Astrocyte of the spinal cord (primary cell): ENCODE data around the gene CLNK.

Source experiments
- DNase-seq: peaks from one replicate; pipeline ENCODE4 v3.0.0; 2011; ENCODE audit warnings: low read depth, low spot score
- H3K4me3 ChIP-seq: 2 replicates; pipeline ENCODE4 v1.5.1; 2011; ENCODE audit warnings: low read depth, mild to moderate bottlenecking, low read length, moderate library complexity
- in situ Hi-C: cut with HindIII; loops from 2 replicates; pipeline ENCODE4 v1.10.0; 2017; ENCODE audit warnings: low sequenced_read_pairs
- TF ChIP-seq, protein P1 (sequence below): IDR thresholded peaks from 2 replicates; pipeline ENCODE4 v1.5.1; 2012; ENCODE audit warnings: low read depth, mild to moderate bottlenecking, low read length, inconsistent platforms

Gene CLNK

DNA sequence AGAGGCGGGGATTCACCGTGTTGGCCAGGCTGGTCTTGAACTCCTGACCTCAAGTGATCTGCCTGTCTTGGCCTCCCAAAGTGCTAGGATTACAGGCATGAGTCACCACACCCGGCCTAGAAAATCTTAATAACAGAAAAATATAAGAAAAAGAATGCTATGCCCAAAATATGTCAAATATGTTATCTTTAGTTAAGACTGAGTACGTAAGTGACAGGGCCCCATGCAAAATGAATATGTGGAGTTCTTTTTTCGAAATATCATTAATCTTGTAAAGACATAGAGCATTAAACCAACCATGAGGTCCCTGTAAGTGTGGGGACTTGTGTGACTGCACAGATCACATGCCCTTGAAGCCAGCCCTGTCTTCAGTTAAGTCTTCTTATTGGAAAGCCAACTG is 218.4 kb downstream of the CLNK start:
- in situ Hi-C loops, result no loop called here
- TF ChIP-seq, protein P1, sequence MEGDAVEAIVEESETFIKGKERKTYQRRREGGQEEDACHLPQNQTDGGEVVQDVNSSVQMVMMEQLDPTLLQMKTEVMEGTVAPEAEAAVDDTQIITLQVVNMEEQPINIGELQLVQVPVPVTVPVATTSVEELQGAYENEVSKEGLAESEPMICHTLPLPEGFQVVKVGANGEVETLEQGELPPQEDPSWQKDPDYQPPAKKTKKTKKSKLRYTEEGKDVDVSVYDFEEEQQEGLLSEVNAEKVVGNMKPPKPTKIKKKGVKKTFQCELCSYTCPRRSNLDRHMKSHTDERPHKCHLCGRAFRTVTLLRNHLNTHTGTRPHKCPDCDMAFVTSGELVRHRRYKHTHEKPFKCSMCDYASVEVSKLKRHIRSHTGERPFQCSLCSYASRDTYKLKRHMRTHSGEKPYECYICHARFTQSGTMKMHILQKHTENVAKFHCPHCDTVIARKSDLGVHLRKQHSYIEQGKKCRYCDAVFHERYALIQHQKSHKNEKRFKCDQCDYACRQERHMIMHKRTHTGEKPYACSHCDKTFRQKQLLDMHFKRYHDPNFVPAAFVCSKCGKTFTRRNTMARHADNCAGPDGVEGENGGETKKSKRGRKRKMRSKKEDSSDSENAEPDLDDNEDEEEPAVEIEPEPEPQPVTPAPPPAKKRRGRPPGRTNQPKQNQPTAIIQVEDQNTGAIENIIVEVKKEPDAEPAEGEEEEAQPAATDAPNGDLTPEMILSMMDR, result no peak
- no peak overlapping the region for H3K4me3 ChIP-seq
- DNase-seq, result no peak

DNA sequence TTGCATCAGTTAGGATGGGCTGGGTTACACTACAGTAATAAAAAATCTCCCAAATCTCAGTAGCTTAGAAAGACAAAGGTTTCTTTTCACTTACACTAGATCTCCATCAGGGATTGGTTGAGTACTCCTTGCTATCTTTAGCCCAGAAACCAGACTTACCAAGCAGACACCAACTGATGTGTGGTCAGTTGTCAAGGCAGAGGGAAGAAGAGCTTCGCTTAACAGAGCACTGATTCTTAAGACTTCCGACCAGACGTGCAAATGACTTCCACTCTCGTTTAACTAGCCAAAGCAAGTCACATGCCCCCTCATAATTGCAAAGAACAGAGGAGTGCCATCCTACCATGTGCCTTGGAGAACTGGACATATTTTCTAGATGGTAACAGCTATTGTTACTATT is 221.7 kb downstream of the CLNK start:
- H3K4me3 ChIP-seq, result no peak overlapping the region
- DNase-seq, result no peak
- in situ Hi-C loops, result no loop called here
- TF ChIP-seq, protein P1, result no peak

DNA sequence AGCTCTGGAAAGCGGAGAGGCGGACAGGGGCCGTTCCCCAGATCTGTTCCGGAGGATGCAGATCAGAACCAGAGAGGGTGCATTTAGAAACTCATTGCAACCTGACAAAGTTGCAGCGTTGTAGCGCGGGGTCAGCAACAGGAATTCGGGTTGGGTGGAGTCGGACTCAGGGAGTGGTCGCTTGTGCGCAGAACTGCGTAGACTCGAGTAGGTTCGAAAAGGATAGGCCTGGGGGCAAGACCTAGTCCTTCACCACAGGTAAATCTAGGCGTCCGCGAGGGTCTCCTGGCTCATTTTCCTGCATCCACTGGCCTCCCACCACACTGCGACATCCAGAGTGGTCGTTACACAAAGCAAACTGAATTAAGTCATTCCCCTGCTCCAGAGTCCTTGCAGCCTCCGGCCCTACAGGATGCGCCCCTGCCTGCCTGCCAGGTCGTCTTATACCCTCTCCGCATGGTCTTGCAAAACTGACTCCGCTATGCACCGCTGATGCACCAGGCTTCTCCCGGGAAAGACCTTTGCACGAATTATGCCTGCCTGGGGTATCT is 222.6 kb downstream of the CLNK start:
- no peak for DNase-seq
- peak overlapping the region; percentile 6 for H3K4me3 ChIP-seq
- in situ Hi-C loops, result no loop called here
- TF ChIP-seq, protein P1, result no peak

DNA sequence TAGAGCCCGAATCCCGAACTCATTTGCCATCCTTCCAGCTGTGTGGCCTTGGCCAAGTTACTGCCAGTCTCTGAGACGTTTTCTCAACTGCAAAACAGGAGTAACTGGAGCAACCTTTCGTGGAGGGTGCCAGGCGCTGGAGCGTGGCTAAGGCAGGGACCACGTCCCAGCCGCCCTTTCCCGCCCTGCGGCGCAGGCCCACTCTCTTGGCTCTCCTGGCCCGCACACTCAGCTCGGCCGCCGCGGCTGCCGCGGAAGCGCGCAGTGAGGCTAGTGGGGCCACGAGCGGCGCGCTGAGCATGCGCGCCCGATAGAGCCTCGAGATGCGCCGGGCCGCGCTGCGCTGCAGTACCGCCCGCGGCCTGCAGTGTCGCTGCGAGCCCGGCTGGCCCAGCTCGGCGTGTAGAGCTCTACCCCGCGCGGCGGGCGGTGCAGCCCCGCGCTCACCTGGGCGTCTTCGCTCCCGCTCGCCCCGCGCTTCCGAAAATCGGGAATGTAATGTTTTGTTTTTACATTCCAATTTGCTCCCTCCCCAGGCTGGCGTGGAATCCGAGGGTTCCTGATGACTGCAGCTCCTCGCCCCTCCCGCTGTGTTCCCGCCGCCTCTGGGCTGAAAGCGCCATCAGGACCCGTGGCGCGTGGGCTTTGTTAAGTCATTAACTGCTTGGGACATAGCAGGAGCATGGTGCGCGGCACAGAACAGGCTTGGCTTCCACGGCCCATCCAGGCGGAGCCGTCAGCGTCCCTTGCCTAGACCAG is 223.3 kb downstream of the CLNK start:
- peak overlapping the region; percentile 6 for H3K4me3 ChIP-seq
- peak; percentile 54 for DNase-seq
- in situ Hi-C loops, result no loop called here
- TF ChIP-seq, protein P1, result peak; percentile 81

DNA sequence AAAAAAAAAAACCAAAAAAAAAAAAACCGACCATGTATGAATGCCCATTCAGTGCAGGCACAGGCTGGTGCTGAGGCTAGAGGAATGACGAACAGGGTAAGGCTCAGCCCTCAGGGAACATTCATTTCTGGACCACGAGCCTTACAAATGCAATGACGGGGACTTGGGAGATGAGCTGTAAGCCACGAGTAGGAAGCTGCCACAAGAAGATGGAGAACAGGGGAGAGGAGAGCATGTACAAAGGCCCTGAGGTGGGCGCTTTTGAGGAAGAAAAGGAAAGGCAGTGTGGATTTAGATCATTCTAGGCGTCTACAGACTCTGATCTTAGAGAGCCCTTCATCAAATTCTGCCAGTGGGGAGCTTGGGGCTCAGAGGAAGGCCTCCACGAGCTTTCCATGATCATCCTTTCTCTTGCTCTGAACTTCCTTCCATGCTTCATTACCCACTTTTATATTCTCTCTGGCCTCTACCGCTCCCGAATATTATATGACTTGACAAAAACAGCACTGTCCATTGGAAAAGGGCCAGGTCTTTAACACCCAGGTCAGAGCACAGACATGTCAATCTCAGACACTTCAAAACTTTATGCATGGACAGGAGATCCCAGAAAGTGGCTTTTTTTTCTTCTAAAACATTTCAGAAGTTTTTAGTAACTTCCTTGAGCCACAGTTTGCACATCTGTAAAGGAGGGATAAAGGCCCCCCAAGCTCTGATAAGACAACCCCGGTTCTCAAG is 224.1 kb downstream of the CLNK start:
- in situ Hi-C loops, result no loop called here
- DNase-seq, result no peak
- H3K4me3 ChIP-seq, result no peak overlapping the region
- TF ChIP-seq, protein P1, result no peak

DNA sequence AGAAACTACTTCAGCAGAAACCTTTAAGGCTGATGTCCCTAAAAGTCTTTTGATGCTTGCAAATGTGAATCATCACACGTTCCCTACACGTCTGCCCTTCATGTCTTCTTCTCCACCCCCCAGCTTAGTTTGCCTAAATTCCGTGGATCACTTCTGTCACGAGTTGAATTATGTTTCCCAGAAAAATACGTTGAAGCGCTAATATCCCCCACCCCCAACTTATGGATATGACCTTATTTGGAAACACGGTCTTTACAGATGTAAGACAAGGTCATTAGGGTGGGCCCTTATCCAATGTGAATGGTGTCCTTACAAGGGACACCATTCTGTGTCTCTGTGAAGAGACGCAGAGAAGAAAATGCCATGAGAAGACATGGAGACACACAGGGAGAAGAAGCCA is 225.3 kb downstream of the CLNK start:
- no peak for DNase-seq
- no peak overlapping the region for H3K4me3 ChIP-seq
- in situ Hi-C loops, result no loop called here
- TF ChIP-seq, protein P1, result no peak
